Measurements from ENCODE around the gene OSBPL3.

The OSBPL3 gene

DNA sequence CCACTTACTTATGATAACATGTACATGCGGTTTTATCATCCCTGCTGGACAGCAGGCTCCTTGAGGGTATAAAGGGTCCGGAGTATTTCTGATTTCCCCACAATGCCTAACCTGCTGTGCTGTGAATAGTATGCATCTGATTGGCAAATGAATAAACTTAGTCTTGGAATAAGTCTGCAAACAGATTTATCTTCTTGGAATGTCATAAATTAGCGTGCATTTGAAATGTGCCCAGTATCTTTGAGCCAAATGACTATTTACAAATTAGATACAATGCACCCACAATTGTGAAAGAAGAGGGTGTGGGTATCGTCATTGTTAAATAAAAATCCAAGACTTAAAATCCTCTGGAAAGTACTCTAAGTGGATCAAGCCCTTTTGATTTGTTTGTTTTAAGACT lies 106.0 kb downstream of the OSBPL3 start:
- no peak for DNase-seq (ENCODE audit: low read depth)
- TF ChIP-seq, protein P1, sequence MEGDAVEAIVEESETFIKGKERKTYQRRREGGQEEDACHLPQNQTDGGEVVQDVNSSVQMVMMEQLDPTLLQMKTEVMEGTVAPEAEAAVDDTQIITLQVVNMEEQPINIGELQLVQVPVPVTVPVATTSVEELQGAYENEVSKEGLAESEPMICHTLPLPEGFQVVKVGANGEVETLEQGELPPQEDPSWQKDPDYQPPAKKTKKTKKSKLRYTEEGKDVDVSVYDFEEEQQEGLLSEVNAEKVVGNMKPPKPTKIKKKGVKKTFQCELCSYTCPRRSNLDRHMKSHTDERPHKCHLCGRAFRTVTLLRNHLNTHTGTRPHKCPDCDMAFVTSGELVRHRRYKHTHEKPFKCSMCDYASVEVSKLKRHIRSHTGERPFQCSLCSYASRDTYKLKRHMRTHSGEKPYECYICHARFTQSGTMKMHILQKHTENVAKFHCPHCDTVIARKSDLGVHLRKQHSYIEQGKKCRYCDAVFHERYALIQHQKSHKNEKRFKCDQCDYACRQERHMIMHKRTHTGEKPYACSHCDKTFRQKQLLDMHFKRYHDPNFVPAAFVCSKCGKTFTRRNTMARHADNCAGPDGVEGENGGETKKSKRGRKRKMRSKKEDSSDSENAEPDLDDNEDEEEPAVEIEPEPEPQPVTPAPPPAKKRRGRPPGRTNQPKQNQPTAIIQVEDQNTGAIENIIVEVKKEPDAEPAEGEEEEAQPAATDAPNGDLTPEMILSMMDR (IDR thresholded peaks at IDR 0.05; ENCODE audit: insufficient read depth, low read depth, low read length, missing control alignments) = no peak
- H3K4me3 ChIP-seq (ENCODE audit: low read depth, low read length) = no peak overlapping the region

DNA sequence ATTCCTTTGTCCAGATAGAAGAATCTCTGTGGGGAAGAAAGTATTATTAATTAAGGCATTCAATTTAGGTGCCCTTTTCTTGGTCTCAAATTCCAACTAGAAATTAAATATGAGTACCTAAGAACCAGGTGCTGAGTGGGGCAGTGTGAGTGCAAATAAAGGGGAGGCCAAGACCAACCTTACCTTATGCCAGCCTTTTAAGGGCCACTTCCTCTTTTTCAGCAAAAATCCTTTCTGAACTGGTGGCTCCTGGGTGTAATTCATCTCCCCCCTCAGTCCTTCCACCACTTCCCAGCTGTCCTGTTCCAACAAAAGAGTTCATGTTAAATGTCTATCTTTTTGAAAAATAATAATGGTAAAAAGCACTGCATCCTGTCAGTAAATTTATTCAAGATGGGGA lies 108.2 kb downstream of the OSBPL3 start:
- TF ChIP-seq, protein P1 (IDR thresholded peaks at IDR 0.05; ENCODE audit: insufficient read depth, low read depth, low read length, missing control alignments) = no peak
- peak; percentile 28 for DNase-seq (ENCODE audit: low read depth)
- H3K4me3 ChIP-seq (ENCODE audit: low read depth, low read length) = no peak overlapping the region

DNA sequence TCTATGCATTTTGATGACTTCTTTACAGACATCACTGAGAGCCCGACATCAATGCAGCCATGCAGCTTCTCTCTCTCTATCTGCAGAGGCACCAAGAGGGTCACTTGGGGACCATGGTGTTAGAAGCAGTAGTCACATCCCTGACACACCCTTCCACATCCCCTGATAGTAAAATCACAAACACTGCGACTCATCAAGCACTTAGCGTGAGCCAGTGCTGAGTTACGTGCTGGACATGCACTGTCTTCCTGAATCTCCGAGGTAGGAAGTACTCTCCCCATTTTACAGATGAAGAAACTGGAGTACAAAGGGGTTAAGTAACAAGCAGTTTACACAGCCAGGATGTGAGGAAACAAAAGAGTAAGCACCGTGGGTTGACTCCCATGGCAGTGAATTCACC lies 109.2 kb downstream of the OSBPL3 start:
- TF ChIP-seq, protein P1 (IDR thresholded peaks at IDR 0.05; ENCODE audit: insufficient read depth, low read depth, low read length, missing control alignments) = no peak
- no peak overlapping the region for H3K4me3 ChIP-seq (ENCODE audit: low read depth, low read length)
- DNase-seq (ENCODE audit: low read depth) = no peak

DNA sequence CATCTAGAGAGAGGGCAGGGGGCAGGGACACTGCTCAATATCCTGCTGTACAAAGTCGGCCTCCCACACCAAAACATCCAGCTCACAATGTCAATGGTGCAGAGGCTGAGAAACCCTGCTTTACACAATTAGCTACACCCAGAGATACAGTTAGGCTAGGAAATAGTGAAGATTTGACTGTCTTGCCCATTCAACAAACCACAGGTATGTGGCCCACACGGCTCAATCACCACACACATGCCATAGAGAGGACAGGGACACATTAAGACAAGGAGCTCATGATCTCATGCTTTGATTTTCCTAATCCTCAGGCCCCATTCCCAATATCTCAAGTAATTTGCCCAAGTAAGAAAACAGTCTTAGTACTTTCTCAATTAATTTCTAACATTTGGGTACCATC lies 110.4 kb downstream of the OSBPL3 start:
- DNase-seq (ENCODE audit: low read depth) = no peak
- TF ChIP-seq, protein P1 (IDR thresholded peaks at IDR 0.05; ENCODE audit: insufficient read depth, low read depth, low read length, missing control alignments) = no peak
- no peak overlapping the region for H3K4me3 ChIP-seq (ENCODE audit: low read depth, low read length)

DNA sequence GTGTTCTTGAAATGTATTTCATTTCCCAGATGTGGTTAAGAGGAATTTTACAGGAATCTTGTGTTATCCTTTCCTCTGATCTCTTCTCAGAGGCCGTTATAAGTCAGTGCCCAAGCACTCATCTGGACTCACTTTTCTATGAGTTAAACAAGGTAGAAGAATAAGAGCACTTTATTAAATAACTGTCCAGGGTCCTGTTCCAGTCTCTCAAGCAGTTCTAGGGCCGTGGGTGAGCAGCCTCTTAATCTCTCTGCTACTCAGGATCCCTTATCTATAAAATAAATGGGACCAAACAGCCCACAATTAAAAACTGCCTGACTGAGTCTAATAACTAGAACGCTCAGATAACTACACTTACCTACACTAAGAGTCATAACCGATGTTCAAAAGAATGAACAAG lies 111.2 kb downstream of the OSBPL3 start:
- no peak overlapping the region for H3K4me3 ChIP-seq (ENCODE audit: low read depth, low read length)
- TF ChIP-seq, protein P1 (IDR thresholded peaks at IDR 0.05; ENCODE audit: insufficient read depth, low read depth, low read length, missing control alignments) = no peak
- DNase-seq (ENCODE audit: low read depth) = no peak

DNA sequence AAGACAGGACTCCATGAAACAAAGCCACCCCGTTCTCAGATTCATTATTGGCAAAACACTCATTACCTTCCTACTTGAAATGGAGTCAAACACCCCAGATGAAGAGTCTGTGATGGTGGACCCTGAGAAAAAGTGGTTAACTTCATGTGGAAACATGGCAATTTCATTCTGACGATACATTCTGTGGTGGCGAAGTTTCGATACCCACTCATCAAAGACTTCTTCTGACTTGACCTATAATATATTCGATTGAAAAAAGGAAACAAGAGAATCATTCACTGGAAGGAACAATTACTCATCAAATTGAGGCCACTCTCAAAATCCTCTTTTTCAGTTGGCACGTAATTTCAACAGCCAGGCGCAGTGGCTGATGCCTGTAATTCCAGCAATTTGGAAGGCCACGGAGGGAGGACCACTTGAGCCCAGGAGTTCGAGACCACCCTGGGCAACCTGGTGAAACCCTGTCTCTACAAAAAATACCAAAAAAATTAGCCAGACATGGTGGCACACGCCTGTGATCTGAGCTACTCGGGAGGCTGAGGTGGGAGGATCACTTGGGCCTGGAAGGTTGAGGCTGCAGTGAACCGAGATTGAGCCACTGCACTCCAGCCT lies 113.9 kb downstream of the OSBPL3 start:
- TF ChIP-seq, protein P1 (IDR thresholded peaks at IDR 0.05; ENCODE audit: insufficient read depth, low read depth, low read length, missing control alignments) = no peak
- H3K4me3 ChIP-seq (ENCODE audit: low read depth, low read length) = no peak overlapping the region
- DNase-seq (ENCODE audit: low read depth) = no peak

DNA sequence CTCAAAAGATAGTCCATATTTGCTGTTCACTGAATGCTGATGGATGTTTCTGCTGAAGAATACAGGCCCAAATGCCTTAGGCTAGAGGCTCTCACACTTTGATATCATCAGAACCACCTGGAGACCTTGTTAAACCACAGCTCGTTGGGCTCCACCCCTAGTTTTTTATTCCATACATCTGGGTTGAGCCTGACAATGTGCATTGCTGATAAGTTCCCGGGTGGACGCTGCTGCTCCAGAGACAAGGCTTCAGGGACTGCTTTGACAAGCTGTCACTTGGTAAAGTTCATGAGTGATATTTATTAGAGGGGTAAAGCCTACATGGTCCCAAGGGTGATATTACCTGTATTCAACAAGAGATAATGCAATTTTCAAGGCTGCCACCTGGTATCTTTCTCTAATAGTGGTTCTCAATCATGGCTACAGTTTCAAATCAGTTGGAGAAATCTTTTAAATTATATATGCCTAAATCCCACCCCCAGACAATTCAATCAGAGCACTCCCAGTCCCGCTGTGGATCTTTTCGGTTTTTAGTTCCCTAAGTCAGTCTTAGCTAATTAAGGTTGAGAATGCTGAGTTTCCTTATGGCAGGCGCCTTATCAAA lies 115.7 kb downstream of the OSBPL3 start:
- DNase-seq (ENCODE audit: low read depth) = no peak
- H3K4me3 ChIP-seq (ENCODE audit: low read depth, low read length) = no peak overlapping the region
- TF ChIP-seq, protein P1 (IDR thresholded peaks at IDR 0.05; ENCODE audit: insufficient read depth, low read depth, low read length, missing control alignments) = no peak
